HG02623 (cell line): ENCODE data around the gene CTBP1.

Experiments used
- ATAC-seq: cut with Tn5 transposase; IDR thresholded peaks from one replicate; pipeline ENCODE4 v1.9.1; 2021; ENCODE audit warnings: moderate library complexity; ENCODE audit not compliant: unreplicated experiment

The CTBP1 gene

DNA sequence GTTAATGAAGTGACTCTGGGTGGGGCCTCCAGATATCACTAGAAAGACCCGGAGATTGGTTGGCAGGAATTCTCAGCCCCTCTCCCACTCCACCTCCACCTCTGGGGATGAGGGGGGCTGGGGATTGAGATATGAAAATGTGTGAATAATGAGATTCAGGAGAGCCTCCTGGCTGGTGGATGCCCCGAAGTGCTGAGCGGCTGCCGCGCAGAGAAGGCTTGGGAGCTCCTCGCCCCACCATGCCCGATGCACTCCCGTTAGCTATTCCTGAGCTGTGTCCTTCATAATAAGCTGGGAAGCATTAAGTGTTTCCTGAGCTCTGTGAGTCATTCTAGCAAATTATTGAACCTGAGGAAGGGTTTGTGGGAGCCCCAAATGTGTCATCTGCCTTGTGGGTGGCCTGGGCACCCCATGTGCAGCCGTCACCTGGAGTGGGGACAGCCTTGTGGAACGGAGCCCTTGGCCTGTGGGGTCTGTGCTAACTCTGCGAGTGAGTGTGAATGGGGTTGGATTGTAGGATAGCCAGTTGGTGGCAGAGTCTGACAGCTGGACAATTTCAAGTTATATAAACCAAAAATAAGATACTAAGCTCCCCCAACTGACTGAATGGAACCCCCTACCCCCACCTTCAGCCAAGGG lies 36.3 kb upstream of the CTBP1 start:
- no peak for ATAC-seq

- ATAC-seq = no peak
Measured at GRCh38 chr4:1283711-1284110, 34.8 kb upstream of the CTBP1 start.

DNA sequence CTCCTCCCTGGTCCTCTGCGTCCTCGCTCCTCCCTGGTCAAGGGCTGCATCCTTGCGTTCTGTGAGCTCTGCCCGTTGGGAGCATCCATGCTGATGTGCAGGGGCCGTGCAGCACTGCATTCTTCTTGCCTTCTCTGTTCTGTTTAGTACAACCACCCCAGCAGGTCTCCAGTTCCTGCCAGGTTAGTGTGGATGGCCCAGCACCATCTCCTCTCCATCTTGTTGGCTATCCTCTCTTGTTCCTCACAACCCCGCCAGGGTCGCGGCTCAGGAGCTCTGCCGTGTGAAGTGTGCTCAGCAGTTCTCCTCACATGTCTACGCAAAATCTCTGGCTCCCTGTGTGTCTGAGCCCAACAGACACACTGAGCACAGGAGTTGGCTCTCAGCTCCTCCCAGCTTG lies 30.3 kb upstream of the CTBP1 start:
- no peak for ATAC-seq

GRCh38 chr4:1277667-1278665 lies 29.0 kb upstream of the CTBP1 start:
- no peak for ATAC-seq

DNA sequence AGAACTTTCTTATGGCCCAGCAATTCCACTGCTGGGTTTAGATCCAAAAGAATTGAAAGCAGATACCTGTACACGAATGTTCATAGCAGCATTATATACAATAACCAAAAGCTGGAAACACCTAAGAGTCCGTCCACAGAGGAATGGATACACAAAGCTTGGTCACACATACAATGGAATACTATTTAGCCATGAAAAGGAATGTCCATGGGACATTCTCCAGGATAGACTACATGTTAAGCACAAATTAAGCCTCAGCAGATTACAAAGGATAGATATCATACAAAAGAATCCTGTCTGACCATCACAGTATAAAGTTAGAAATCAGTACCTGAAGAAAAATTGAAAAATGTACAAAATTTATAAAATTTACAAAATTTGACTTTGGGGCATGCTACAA lies 28.1 kb upstream of the CTBP1 start:
- no peak for ATAC-seq

DNA sequence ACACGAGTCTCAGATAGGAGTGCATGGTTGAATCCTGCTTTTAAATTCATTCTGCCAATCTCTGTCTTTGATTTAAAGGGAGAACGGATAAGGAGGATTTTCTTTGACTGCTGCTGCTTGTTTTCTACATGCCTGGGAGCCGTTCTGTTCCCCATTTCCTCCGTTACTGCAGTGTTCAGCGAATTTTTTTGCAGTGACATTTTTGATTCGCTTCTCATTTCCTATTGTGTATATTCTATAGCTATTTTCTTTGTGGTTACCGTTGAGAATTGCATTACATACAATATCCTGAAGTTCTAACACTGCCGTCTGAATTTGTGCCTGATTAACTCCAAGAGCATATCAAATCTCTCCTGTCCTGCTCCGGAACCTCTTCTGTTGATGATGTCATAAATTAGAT lies 25.9 kb upstream of the CTBP1 start:
- no peak for ATAC-seq

GRCh38 chr4:1271686-1272085 lies 22.8 kb upstream of the CTBP1 start:
- no peak for ATAC-seq

- ATAC-seq = no peak
Measured at GRCh38 chr4:1269209-1269608, 20.3 kb upstream of the CTBP1 start.

DNA sequence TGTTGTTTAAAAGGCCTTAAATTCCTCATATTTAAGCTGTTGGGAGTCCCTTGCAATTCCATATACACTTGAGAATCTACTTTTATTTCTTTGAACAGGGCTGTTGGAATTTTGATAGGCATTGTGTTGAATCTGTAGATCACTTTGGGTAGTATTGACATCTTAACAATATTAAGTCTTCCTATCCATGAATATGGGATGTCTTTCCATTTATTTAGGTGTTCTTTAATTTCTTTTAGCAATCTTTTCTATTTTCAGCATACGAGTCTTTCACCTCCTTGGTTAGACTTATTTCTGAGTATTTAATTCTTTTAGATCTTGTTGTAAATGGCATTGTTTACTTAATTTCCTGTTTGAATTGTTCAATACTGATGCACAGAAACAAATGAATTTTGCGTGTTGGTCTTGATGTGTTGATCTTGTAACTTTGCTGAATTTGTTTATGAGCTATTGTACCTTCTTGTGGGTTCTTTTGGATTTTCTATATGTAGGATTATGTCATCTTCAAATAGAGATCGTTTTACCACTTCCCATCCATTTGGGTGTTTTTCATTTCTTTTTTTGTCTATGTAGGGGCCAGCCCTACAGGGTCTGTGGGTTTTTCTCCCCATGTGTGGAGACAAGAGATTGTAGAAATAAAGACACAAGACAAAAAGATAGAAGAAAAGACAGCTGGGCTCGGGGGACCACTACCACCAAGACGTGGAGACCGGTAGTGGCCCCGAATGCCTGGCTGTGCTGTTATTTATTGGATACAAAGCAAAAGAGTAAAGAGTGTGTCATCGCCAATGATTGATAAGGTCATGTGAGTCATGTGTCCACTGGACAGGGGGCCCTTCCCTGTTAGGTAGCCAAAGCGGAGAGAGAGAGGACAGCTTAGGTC lies 18.2 kb upstream of the CTBP1 start:
- ATAC-seq = no peak

GRCh38 chr4:1265351-1265750 lies 16.4 kb upstream of the CTBP1 start:
- ATAC-seq = no peak

- ATAC-seq = no peak
Measured at GRCh38 chr4:1264942-1265341, 16.0 kb upstream of the CTBP1 start.

DNA sequence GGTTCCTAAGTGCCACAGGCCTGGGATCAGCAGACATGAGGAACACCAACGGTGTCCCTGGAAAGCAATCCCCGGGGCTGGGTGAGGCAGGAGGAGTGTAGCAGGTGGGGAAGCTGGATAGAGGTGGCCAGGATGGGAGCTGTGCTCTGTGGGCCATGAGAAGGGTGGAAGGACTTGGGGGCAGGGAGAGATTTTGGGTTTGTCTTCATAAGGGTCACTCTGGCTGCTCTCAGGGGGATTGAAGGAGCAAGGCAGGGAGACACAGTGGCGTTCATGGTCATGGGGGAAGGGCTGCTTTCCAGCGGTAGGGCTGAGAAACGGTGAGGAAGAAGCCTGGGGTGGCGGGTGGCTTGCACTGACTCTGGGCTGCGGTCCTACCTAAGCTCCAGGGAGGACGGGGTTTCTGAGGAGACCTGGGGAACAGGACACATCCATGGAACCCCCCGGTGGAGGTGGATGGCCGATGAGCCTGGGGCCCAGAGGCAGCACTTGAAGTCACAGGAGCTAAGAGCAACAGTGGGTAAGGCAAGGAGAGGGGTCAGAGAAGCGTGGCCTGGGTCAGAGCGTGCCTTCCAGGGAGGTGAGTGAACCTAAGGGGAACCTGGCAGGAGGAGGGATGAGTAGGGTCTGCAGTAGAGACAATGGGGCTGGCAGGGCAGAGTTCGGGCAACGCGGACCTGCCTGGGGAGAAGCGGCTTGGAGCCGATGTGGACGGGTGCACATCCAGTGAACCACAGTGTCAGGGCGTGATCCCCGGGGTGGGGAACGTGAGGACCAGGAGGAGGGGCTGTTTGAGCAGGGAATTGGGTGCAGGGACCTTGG lies 12.4 kb upstream of the CTBP1 start:
- no peak for ATAC-seq

- no peak for ATAC-seq
Measured at GRCh38 chr4:1260418-1261106, 11.6 kb upstream of the CTBP1 start.

- ATAC-seq = no peak
Measured at GRCh38 chr4:1259966-1260365, 11.0 kb upstream of the CTBP1 start.

- ATAC-seq = no peak
Measured at GRCh38 chr4:1258457-1258856, 9.5 kb upstream of the CTBP1 start.

GRCh38 chr4:1255699-1256098 lies 6.8 kb upstream of the CTBP1 start:
- no peak for ATAC-seq

- no peak for ATAC-seq
Measured at GRCh38 chr4:1255151-1255550, 6.2 kb upstream of the CTBP1 start.

DNA sequence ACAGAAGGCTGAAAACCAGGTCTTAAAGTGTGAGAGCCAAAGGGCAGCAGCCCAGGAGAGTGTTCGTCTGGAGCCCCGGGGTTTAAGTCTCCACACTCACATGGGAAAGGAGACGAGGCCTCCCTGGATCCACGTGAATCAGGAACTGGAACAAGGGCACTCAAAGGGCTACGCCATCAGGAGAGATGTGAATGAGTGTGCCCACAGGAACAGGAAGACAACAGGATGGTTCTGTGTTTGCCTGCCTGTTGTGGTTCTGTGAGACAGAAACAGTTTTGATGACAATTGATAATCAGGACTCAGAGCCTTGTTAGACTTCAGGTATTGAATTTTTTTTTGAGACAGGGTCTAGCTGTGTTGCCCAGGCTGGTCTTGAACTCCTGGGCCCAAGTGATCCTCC lies 4.9 kb upstream of the CTBP1 start:
- no peak for ATAC-seq

- ATAC-seq = no peak
Measured at GRCh38 chr4:1252928-1253492, 4.1 kb upstream of the CTBP1 start.

GRCh38 chr4:1251773-1252066 lies 2.8 kb upstream of the CTBP1 start:
- ATAC-seq = no peak
